CD8-positive, alpha-beta memory T cell (primary cell): ENCODE results near the gene GPR151. TPM values are rescaled to one million over a fixed set of nuclear protein-coding genes. Genes with fewer than 3 reads are reported as not detected.
A peak's percentile ranks its signal among the peaks of the same experiment; 100 is the strongest.
"Not testable (repeated sequence)": the region's sequence is repeated elsewhere in the genome, so short reads cannot be mapped to it uniquely, and the experiment has no call there.

Source experiments
- CTCF ChIA-PET: fragments of 350-600 bp; sonication (Branson Sonifier 250); formaldehyde crosslinking; loops from one replicate; lab custom pipeline; 2021; ENCODE audit warnings: antibody characterized with exemption; lab: Charles Lee
- POLR2A ChIA-PET: fragments of 350-600 bp; sonication (Branson Sonifier 250); formaldehyde crosslinking; loops from one replicate; lab custom pipeline; 2021; ENCODE audit warnings: antibody characterized with exemption; lab: Charles Lee
- DNase-seq, 5 donors: peaks; one replicate each; pipeline versions ENCODE4 v3.0.0 to v3.0.0-alpha.2; 2020 to 2022; ENCODE audit warnings: mixed read lengths in 1 of 5
- H3K27ac ChIP-seq: one replicate; pipeline ENCODE4 v1.7.0; 2013; ENCODE audit warnings: low read depth, mild to moderate bottlenecking, low read length, moderate library complexity
- H3K27me3 ChIP-seq: 2 replicates; pipeline ENCODE4 v1.7.0; 2013; ENCODE audit warnings: low read length, mild to moderate bottlenecking; ENCODE audit not compliant: insufficient read depth, poor library complexity, severe bottlenecking
- H3K36me3 ChIP-seq: 2 replicates; pipeline ENCODE4 v1.7.0; 2013; ENCODE audit warnings: mild to moderate bottlenecking, low read length, moderate library complexity; ENCODE audit not compliant: insufficient read depth
- H3K4me1 ChIP-seq: 2 replicates; pipeline ENCODE4 v1.7.0; 2013; ENCODE audit warnings: mild to moderate bottlenecking, low read length, moderate library complexity; ENCODE audit not compliant: insufficient read depth
- H3K4me3 ChIP-seq: 2 replicates; pipeline ENCODE4 v1.7.0; 2013; ENCODE audit warnings: mild to moderate bottlenecking, low read length
- H3K9me3 ChIP-seq: 2 replicates; pipeline ENCODE4 v1.7.0; 2013; ENCODE audit warnings: mild to moderate bottlenecking, low read length
- H3K27ac Mint-ChIP-seq, 8 donors: one replicate each; pipeline ENCODE4 v1.8.0; 2020 to 2021; ENCODE audit warnings: mixed read lengths in 8 of 8, mild to moderate bottlenecking in 6 of 8, inconsistent platforms in 3 of 8, moderate library complexity in 3 of 8
- H3K27me3 Mint-ChIP-seq, 2 donors: one replicate each; pipeline ENCODE4 v1.8.0; 2020 to 2021; ENCODE audit warnings: mixed read lengths in 2 of 2, mild to moderate bottlenecking in 1 of 2, moderate library complexity in 1 of 2
- H3K36me3 Mint-ChIP-seq, 3 donors: one replicate each; pipeline ENCODE4 v1.8.0; 2020 to 2021; ENCODE audit warnings: mixed read lengths in 3 of 3, inconsistent platforms in 1 of 3, mild to moderate bottlenecking in 1 of 3
- H3K4me1 Mint-ChIP-seq, 3 donors: one replicate each; pipeline ENCODE4 v1.8.0; 2020 to 2021; ENCODE audit warnings: mixed read lengths in 3 of 3, inconsistent platforms in 1 of 3, mild to moderate bottlenecking in 1 of 3
- H3K4me3 Mint-ChIP-seq, 7 donors: one replicate each; pipeline ENCODE4 v1.8.0; 2020 to 2021; ENCODE audit warnings: mixed read lengths in 7 of 7, mild to moderate bottlenecking in 6 of 7, moderate library complexity in 4 of 7, inconsistent platforms in 2 of 7
- H3K9me3 Mint-ChIP-seq, 5 donors: one replicate each; pipeline ENCODE4 v1.8.0; 2020 to 2022; ENCODE audit warnings: mixed read lengths in 5 of 5, mild to moderate bottlenecking in 3 of 5, moderate library complexity in 2 of 5, inconsistent platforms in 1 of 5
- polyA plus RNA-seq: library from polyadenylated mRNA; unstranded; fragments of 300-500 nt; fragmentation: Illumina TruSeq; gene quantifications from one replicate; pipeline ENCODE4 v1.2.3, GENCODE V29; 2021
- total RNA-seq, 2 experiments: library from RNA; stranded (reverse); gene quantifications; one replicate each; pipeline ENCODE4 v1.2.3, GENCODE V29; 2021

Gene GPR151
- total RNA-seq (not detected), polyA plus RNA-seq (not detected)

- ChIA-PET POLR2A (no interaction called here), CTCF (interaction anchor here (1.1 kb wide), 1 partner anchor 17 kb away, joined by 4 read pairs; no protein-coding TSS in a partner anchor)
- Histone ChIP-seq H3K9me3 (no peaks in the 10 kb centered on the region), H3K27me3 (no peaks in the 10 kb centered on the region), H3K4me1 (no peaks in the 10 kb centered on the region), H3K36me3 (no peaks in the 10 kb centered on the region), H3K27ac (no peak within 1 kb of the TSS), H3K4me3 (no peak within 1 kb of the TSS)
- Mint-ChIP-seq H3K4me3 (no peak within 1 kb of the TSS), H3K9me3 (no peaks in the 10 kb centered on the region), H3K27ac (peak within 1 kb of the TSS in 1 of 8 donors; percentile 85), H3K27me3 (peaks cover 4 to 5% of the 10 kb centered on the region in 2 donors), H3K4me1 (peaks cover 5 to 10% (median 6%) of the 10 kb centered on the region in 3 donors), H3K36me3 (peaks cover 0 to 13% (median 1%) of the 10 kb centered on the region in 3 donors)
- no peak for DNase-seq
Measured at GRCh38 chr5:146516151-146516475, at the start of gene GPR151. Gene GPR151, minus strand, starts transcription at chr5:146516190. Its CDS starts 77 bp downstream, at chr5:146516113.

- H3K9me3 Mint-ChIP-seq: no peaks in the 10 kb centered on the region
- no peaks in the 10 kb centered on the region for H3K9me3 ChIP-seq
- peaks cover 5 to 6% (median 5%) of the 10 kb centered on the region in 3 donors for H3K4me1 Mint-ChIP-seq
- no peaks in the 10 kb centered on the region for H3K27me3 Mint-ChIP-seq
- no peak overlapping the region for H3K27ac ChIP-seq
- H3K36me3 Mint-ChIP-seq: no peaks in the 10 kb centered on the region
- H3K4me1 ChIP-seq: no peaks in the 10 kb centered on the region
- DNase-seq: no peak
- H3K36me3 ChIP-seq: no peaks in the 10 kb centered on the region
- H3K4me3 ChIP-seq: no peak overlapping the region
- ChIA-PET CTCF (interaction anchor here (1.3 kb wide), 1 partner anchor 22 kb away, joined by 4 read pairs; no protein-coding TSS in a partner anchor), POLR2A (no interaction called here)
- no peak overlapping the region for H3K27ac Mint-ChIP-seq
- H3K27me3 ChIP-seq: no peaks in the 10 kb centered on the region
- no peak overlapping the region for H3K4me3 Mint-ChIP-seq
Measured at GRCh38 chr5:146564007-146564762, 48.2 kb upstream of the GPR151 start.

- H3K27ac ChIP-seq: no peak overlapping the region
- ChIA-PET POLR2A (no interaction called here), CTCF (interaction anchor here (2.4 kb wide), 1 partner anchor 404 kb away, joined by 12 read pairs; no protein-coding TSS in a partner anchor)
- Mint-ChIP-seq H3K27ac (no peak overlapping the region), H3K4me3 (no peak overlapping the region), H3K36me3 (no peaks in the 10 kb centered on the region), H3K9me3 (no peaks in the 10 kb centered on the region), H3K4me1 (peaks cover 5 to 6% (median 5%) of the 10 kb centered on the region in 3 donors), H3K27me3 (no peaks in the 10 kb centered on the region)
- no peak for DNase-seq
- no peaks in the 10 kb centered on the region for H3K27me3 ChIP-seq
- H3K4me3 ChIP-seq: no peak overlapping the region
- H3K4me1 ChIP-seq: no peaks in the 10 kb centered on the region
- H3K9me3 ChIP-seq: no peaks in the 10 kb centered on the region
- no peaks in the 10 kb centered on the region for H3K36me3 ChIP-seq
Measured at GRCh38 chr5:146562461-146562860, 46.5 kb upstream of the GPR151 start.

GRCh38 chr5:146561711-146562110, 45.7 kb upstream of the GPR151 start:
- POLR2A ChIA-PET: no interaction called here
- DNase-seq: no peak
- Mint-ChIP-seq H3K36me3 (no peaks in the 10 kb centered on the region), H3K27ac (no peak overlapping the region), H3K27me3 (peaks cover 0 to 2% of the 10 kb centered on the region in 2 donors), H3K4me3 (no peak overlapping the region), H3K4me1 (peaks cover 5 to 6% (median 5%) of the 10 kb centered on the region in 3 donors), H3K9me3 (no peaks in the 10 kb centered on the region)
- CTCF ChIA-PET: interaction anchor here (0.8 to 2.4 kb wide), 2 partner anchors 13 to 405 kb away, joined by 3 to 12 read pairs; no protein-coding TSS in a partner anchor
- H3K27me3 ChIP-seq: no peaks in the 10 kb centered on the region
- H3K4me3 ChIP-seq: no peak overlapping the region
- H3K27ac ChIP-seq: no peak overlapping the region
- no peaks in the 10 kb centered on the region for H3K4me1 ChIP-seq
- H3K9me3 ChIP-seq: no peaks in the 10 kb centered on the region
- H3K36me3 ChIP-seq: no peaks in the 10 kb centered on the region

GRCh38 chr5:146560205-146560812, 44.3 kb upstream of the GPR151 start:
- Mint-ChIP-seq H3K27me3 (peaks cover 2 to 12% of the 10 kb centered on the region in 2 donors), H3K36me3 (no peaks in the 10 kb centered on the region), H3K4me3 (no peak overlapping the region), H3K27ac (no peak overlapping the region), H3K4me1 (no peaks in the 10 kb centered on the region), H3K9me3 (no peaks in the 10 kb centered on the region)
- Histone ChIP-seq H3K27ac (no peak overlapping the region), H3K4me1 (no peaks in the 10 kb centered on the region), H3K9me3 (no peaks in the 10 kb centered on the region), H3K27me3 (no peaks in the 10 kb centered on the region), H3K4me3 (no peak overlapping the region), H3K36me3 (no peaks in the 10 kb centered on the region)
- ChIA-PET CTCF (no interaction called here), POLR2A (no interaction called here)
- DNase-seq: no peak

GRCh38 chr5:146556884-146557283, 40.9 kb upstream of the GPR151 start:
- H3K36me3 ChIP-seq, H3K4me1 ChIP-seq, H3K9me3 ChIP-seq, H3K9me3 Mint-ChIP-seq, H3K4me1 Mint-ChIP-seq, H3K27ac Mint-ChIP-seq, CTCF ChIA-PET, POLR2A ChIA-PET, H3K4me3 ChIP-seq, H3K27me3 ChIP-seq, H3K36me3 Mint-ChIP-seq, H3K4me3 Mint-ChIP-seq, H3K27ac ChIP-seq, DNase-seq: not testable (repeated sequence)
- H3K27me3 Mint-ChIP-seq: peaks cover 7 to 36% of the 10 kb centered on the region in 2 donors

- H3K4me3 ChIP-seq: no peak overlapping the region
- POLR2A ChIA-PET: no interaction called here
- CTCF ChIA-PET: interaction anchor here (1.3 kb wide), 1 partner anchor 11 kb away, joined by 5 read pairs; no protein-coding TSS in a partner anchor
Measured at GRCh38 chr5:146553446-146553845, 37.5 kb upstream of the GPR151 start.

GRCh38 chr5:146549615-146550014, 33.6 kb upstream of the GPR151 start:
- no peak for DNase-seq
- Mint-ChIP-seq H3K4me1 (no peaks in the 10 kb centered on the region), H3K9me3 (no peaks in the 10 kb centered on the region), H3K27me3 (peaks cover 11 to 50% of the 10 kb centered on the region in 2 donors), H3K4me3 (no peak overlapping the region), H3K36me3 (no peaks in the 10 kb centered on the region), H3K27ac (no peak overlapping the region)
- Histone ChIP-seq H3K27me3 (no peaks in the 10 kb centered on the region), H3K4me3 (no peak overlapping the region), H3K4me1 (no peaks in the 10 kb centered on the region), H3K27ac (no peak overlapping the region), H3K9me3 (no peaks in the 10 kb centered on the region), H3K36me3 (no peaks in the 10 kb centered on the region)
- ChIA-PET CTCF (interaction anchor here (0.7 to 1.9 kb wide), 3 partner anchors 17 to 416 kb away, joined by 3 to 5 read pairs (median 3); no protein-coding TSS in a partner anchor), POLR2A (no interaction called here)

More at GRCh38 chr5:146553446-146553845, 37.5 kb upstream of the GPR151 start:
- Mint-ChIP-seq H3K27ac (no peak overlapping the region), H3K4me3 (no peak overlapping the region), H3K27me3 (peaks cover 13 to 58% of the 10 kb centered on the region in 2 donors), H3K9me3 (no peaks in the 10 kb centered on the region), H3K4me1 (no peaks in the 10 kb centered on the region), H3K36me3 (no peaks in the 10 kb centered on the region)
- Histone ChIP-seq H3K27me3 (no peaks in the 10 kb centered on the region), H3K27ac (no peak overlapping the region), H3K9me3 (no peaks in the 10 kb centered on the region), H3K36me3 (no peaks in the 10 kb centered on the region), H3K4me1 (no peaks in the 10 kb centered on the region)
- no peak for DNase-seq
